A549 (cell line): ENCODE data around the gene PRSS53. TPM values are rescaled to one million over a fixed set of nuclear protein-coding genes. Genes with fewer than 3 reads are reported as not detected.

ENCODE experiments used
- ATAC-seq, 2 experiments: fragments of 200-7000 bp in 1 of 2; fragments of >200 bp in 1 of 2; cut with Nextera tagmentation in 1 of 2; cut with Tn5 transposase in 1 of 2; 3 replicates each; pipeline versions ENCODE4 v1.8.0 to v1.9.1; 2018 to 2020; ENCODE audit warnings: mild to moderate bottlenecking in 1 of 2, moderate library complexity in 1 of 2
- CTCF ChIA-PET: fragments of 300-600 bp; sonication (Branson Sonifier 250); formaldehyde crosslinking; extraction: SDS; loops from one replicate; lab custom pipeline; 2021; ENCODE audit warnings: antibody characterized with exemption, inconsistent platforms; lab: Yijun Ruan, JAX
- POLR2A ChIA-PET: fragments of 350-600 bp; formaldehyde crosslinking; extraction: SDS; loops from one replicate; lab custom pipeline; 2021; ENCODE audit warnings: antibody characterized with exemption, inconsistent platforms; lab: Yijun Ruan, JAX
- DNase-seq, 2 experiments: peaks; one replicate each; pipeline versions ENCODE4 v3.0.0 to v3.0.0-alpha.2; 2011 to 2016; ENCODE audit warnings: low read depth in 1 of 2, low spot score in 1 of 2
- FAIRE-seq: peaks from 2 replicates; lab custom pipeline; 2011; peaks lifted over from hg19 to GRCh38; lab: Jason Lieb, UNC
- H3K27ac ChIP-seq, 2 experiments: fragments of >200 bp; sonication (Bioruptor Twin); formaldehyde crosslinking; 3 replicates each; pipeline ENCODE4 v1.5.1; 2016 to 2017
- H3K4me1 ChIP-seq: fragments of >200 bp; sonication (Bioruptor Twin); formaldehyde crosslinking; 3 replicates; pipeline ENCODE4 v1.6.1; 2016
- H3K4me2 ChIP-seq: fragments of >200 bp; sonication (Bioruptor Twin); formaldehyde crosslinking; 3 replicates; pipeline ENCODE4 v1.6.1; 2016
- H3K4me3 ChIP-seq: fragments of >200 bp; sonication (Bioruptor Twin); formaldehyde crosslinking; 3 replicates; pipeline ENCODE4 v1.5.1; 2016
- H3K9me3 ChIP-seq: fragments of >200 bp; sonication (Bioruptor Twin); formaldehyde crosslinking; 3 replicates; pipeline ENCODE4 v1.6.1; 2016
- BHLHE40 ChIP-seq: IDR thresholded peaks from 2 replicates; pipeline ENCODE4 v1.6.1; 2012; ENCODE audit warnings: low read depth, low read length, inconsistent platforms
- CBX2 ChIP-seq: fragments of 200-600 bp; sonication (generic); IDR thresholded peaks from 2 replicates; pipeline ENCODE4 v1.6.1; 2016; ENCODE audit warnings: low read depth, mild to moderate bottlenecking, borderline replicate concordance
- CEBPB ChIP-seq, 2 experiments: fragments of >200 bp in 1 of 2; sonication (Bioruptor Twin) in 1 of 2; formaldehyde crosslinking in 1 of 2; IDR thresholded peaks; 2 replicates each; pipeline ENCODE4 v1.6.1; 2012 to 2016
- EP300 ChIP-seq, 2 experiments: fragments of >200 bp; sonication (Bioruptor Twin); formaldehyde crosslinking; IDR thresholded peaks; 2 replicates in 1 of 2; 3 replicates in 1 of 2; pipeline ENCODE4 v1.6.1; 2016 to 2017
- ESRRA ChIP-seq: fragments of 150-350 bp; IDR thresholded peaks from 2 replicates; pipeline ENCODE4 v1.6.1; 2014; ENCODE audit warnings: mild to moderate bottlenecking, low read length, borderline replicate concordance
- FOSB ChIP-seq: fragments of 250-450 bp; sonication (Bioruptor Pico); IDR thresholded peaks from 2 replicates; pipeline ENCODE4 v1.5.0; 2020; ENCODE audit warnings: mild to moderate bottlenecking, moderate library complexity
- FOSL2 ChIP-seq, 2 experiments: fragments of 450-650 bp in 1 of 2; fragments of >200 bp in 1 of 2; sonication (Bioruptor Twin) in 1 of 2; formaldehyde crosslinking; IDR thresholded peaks; 2 replicates each; pipeline versions ENCODE4 v1.5.0 to v1.6.1; 2016 to 2020; ENCODE audit warnings: mild to moderate bottlenecking in 1 of 2, moderate library complexity in 1 of 2
- HOXA7 ChIP-seq: fragments of 250-450 bp; sonication (Bioruptor Pico); IDR thresholded peaks from 2 replicates; pipeline ENCODE4 v1.5.0; 2020; ENCODE audit warnings: mild to moderate bottlenecking, moderate library complexity
- JUN ChIP-seq, 2 experiments: fragments of >200 bp; sonication (Bioruptor Twin); formaldehyde crosslinking; IDR thresholded peaks; 2 replicates in 1 of 2; 3 replicates in 1 of 2; pipeline ENCODE4 v1.6.1; 2016 to 2017
- MYC ChIP-seq: IDR thresholded peaks from 2 replicates; pipeline ENCODE4 v1.6.1; 2012; ENCODE audit warnings: mild to moderate bottlenecking, inconsistent platforms, low read length, improper control_type of control experiment, borderline replicate concordance
- NR3C1 ChIP-seq: fragments of >200 bp; sonication (Bioruptor Twin); formaldehyde crosslinking; IDR thresholded peaks from 3 replicates; pipeline ENCODE4 v1.6.1; 2017
- POLR2A ChIP-seq: IDR thresholded peaks from 2 replicates; pipeline ENCODE4 v1.6.1; 2012; ENCODE audit warnings: mild to moderate bottlenecking, low read length
- RARB ChIP-seq: fragments of 250-450 bp; sonication (Bioruptor Pico); IDR thresholded peaks from 2 replicates; pipeline ENCODE4 v1.8.0; 2021; ENCODE audit warnings: mild to moderate bottlenecking, moderate library complexity
- RCOR1 ChIP-seq: fragments of 150-350 bp; IDR thresholded peaks from 2 replicates; pipeline ENCODE4 v1.6.1; 2014; ENCODE audit warnings: antibody characterized with exemption, low read length, low read depth
- RNF2 ChIP-seq: fragments of 200-600 bp; sonication (generic); IDR thresholded peaks from 2 replicates; pipeline ENCODE4 v1.6.1; 2016; ENCODE audit warnings: low read depth, mild to moderate bottlenecking, antibody characterized with exemption, moderate library complexity, borderline replicate concordance
- SREBF2 ChIP-seq: fragments of 450-650 bp; IDR thresholded peaks from 2 replicates; pipeline ENCODE4 v1.6.1; 2014; ENCODE audit warnings: mild to moderate bottlenecking, moderate library complexity
- WGBS: methylation state at CpG from one replicate; pipeline ENCODE4 v1.1.6; 2017; ENCODE audit errors: missing lambda C conversion rate; 5-methylcytosine and 5-hydroxymethylcytosine counted together
- polyA plus RNA-seq, 4 experiments: library from polyadenylated mRNA; depleted of rRNA in 3 of 4; stranded (reverse); fragments of >200 nt; fragmentation: RNase III in 1 of 4; extraction: RNeasy Plus Mini Kit Qiagen cat#74134 plus additional on column Dnase treatment in 1 of 4; gene quantifications; 2 replicates in 3 of 4; 3 replicates in 1 of 4; pipeline ENCODE4 v1.2.3, GENCODE V29; 2011 to 2017
- TF ChIP-seq, protein P1 (sequence below): fragments of 200-600 bp; sonication (generic); IDR thresholded peaks from 2 replicates; pipeline ENCODE4 v1.6.1; 2016; ENCODE audit warnings: antibody characterized with exemption, mild to moderate bottlenecking, moderate library complexity
- TF ChIP-seq, protein P2 (sequence below): fragments of 150-350 bp; IDR thresholded peaks from 2 replicates; pipeline ENCODE4 v1.6.1; 2014; ENCODE audit warnings: low read depth, mild to moderate bottlenecking, low read length

PRSS53 gene
- polyA plus RNA-seq, 2 of the 4 experiments (the other 2 are of a cell fraction) = 0.79 to 1.5 TPM

DNA sequence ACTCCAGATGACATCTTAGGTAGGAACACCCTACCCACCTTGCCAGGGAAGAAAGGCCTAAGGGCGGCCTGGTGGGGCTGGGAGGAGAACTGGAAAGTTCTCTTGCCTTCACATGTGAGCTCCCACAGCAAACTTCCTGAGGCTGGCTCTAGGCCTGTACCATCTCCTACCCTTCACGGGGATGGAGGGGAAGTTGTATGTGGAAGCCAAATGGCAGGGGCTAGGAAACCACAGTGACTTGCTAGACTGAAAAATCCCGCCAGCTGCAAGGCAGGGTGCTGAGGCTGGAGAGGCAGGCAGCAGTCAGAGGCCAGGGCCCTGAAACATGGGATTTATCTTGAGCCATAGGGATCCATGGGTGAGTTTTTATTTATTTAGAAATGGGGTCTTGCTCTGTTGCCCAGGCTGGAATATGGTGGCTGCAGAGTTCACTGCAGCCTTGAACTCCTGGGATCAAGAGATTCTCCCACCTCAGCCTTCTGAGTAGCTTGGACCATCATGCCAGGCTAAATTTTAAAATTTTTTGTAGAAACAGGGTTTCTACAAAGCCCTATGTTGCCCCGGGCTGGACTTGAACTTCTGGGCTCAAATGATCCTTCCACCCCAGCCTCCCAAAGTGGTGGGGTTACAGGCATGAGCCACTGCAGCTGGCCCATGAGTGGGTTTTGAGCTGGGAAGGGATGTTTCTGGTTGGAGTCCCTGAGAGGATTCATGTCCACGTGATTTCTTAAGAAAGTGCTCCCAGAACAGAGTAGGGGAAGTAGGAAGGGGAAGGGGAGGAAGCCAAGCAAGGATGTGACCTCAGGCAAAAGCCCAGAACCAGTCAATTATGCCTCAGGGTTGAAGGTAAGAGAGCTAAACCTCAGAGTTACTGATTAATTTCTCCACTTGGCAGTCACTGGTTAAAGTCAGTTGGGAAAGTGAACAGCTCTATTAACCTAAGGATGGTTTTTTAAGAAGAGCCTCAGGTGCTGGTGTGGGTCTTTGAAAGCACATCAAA lies 24.7 kb upstream of the PRSS53 start:
- 90% methylated on average over 5 of the region's 5 CpGs for WGBS
- H3K4me2 ChIP-seq = no peak overlapping the region
- FAIRE-seq = no peak
- no peak for DNase-seq
- no peaks in the 10 kb centered on the region for H3K9me3 ChIP-seq
- TF ChIP-seq FOSL2 (IDR thresholded peaks at IDR 0.05) = no peak
- no peak for TF ChIP-seq FOSL2 (CRISPR knock-in tag; IDR thresholded peaks at IDR 0.05)
- TF ChIP-seq, protein P1, sequence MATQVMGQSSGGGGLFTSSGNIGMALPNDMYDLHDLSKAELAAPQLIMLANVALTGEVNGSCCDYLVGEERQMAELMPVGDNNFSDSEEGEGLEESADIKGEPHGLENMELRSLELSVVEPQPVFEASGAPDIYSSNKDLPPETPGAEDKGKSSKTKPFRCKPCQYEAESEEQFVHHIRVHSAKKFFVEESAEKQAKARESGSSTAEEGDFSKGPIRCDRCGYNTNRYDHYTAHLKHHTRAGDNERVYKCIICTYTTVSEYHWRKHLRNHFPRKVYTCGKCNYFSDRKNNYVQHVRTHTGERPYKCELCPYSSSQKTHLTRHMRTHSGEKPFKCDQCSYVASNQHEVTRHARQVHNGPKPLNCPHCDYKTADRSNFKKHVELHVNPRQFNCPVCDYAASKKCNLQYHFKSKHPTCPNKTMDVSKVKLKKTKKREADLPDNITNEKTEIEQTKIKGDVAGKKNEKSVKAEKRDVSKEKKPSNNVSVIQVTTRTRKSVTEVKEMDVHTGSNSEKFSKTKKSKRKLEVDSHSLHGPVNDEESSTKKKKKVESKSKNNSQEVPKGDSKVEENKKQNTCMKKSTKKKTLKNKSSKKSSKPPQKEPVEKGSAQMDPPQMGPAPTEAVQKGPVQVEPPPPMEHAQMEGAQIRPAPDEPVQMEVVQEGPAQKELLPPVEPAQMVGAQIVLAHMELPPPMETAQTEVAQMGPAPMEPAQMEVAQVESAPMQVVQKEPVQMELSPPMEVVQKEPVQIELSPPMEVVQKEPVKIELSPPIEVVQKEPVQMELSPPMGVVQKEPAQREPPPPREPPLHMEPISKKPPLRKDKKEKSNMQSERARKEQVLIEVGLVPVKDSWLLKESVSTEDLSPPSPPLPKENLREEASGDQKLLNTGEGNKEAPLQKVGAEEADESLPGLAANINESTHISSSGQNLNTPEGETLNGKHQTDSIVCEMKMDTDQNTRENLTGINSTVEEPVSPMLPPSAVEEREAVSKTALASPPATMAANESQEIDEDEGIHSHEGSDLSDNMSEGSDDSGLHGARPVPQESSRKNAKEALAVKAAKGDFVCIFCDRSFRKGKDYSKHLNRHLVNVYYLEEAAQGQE = no peak
- no peak for TF ChIP-seq HOXA7
- ATAC-seq = no peak
- POLR2A ChIA-PET = interaction anchor here (1.1 kb wide), 1 partner anchor 29 kb away, joined by 3 read pairs; no protein-coding TSS in a partner anchor
- H3K4me3 ChIP-seq = no peak overlapping the region
- CTCF ChIA-PET = interaction anchor here (1.1 to 20.3 kb wide), 5 partner anchors 11 to 329 kb away, joined by 3 to 166 read pairs (median 7); partner anchors contain the start of gene ZNF843
- peaks cover 14% of the 10 kb centered on the region; the same call in 2 of the 3 replicates for H3K4me1 ChIP-seq
- H3K27ac ChIP-seq = no peak overlapping the region; a peak in 1 of 6 replicates

DNA sequence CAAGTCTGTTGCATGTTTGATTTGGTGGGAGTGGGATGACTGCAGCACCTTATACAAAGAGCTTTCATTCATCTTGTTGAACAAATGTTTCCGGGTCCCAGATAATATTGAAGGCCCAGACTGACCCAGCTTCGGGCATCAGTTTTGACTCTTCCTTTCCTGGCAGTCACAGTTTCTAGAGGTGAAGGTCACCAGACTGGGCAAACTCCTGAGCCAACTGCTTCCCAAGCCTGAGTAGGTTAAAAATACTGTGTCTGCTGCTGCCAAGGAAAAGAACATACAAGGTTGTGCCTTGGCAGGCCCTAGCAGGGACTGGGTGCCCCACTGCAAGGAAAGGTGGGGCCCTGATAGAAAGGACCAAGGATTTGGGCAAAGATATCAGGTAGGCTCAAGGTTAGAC lies 24.0 kb upstream of the PRSS53 start:
- no peak for TF ChIP-seq FOSB (CRISPR knock-in tag)
- no peak for TF ChIP-seq NR3C1
- TF ChIP-seq RCOR1 = no peak
- no peak for TF ChIP-seq FOSL2 (IDR thresholded peaks at IDR 0.05)
- TF ChIP-seq FOSL2 (CRISPR knock-in tag; IDR thresholded peaks at IDR 0.05) = no peak
- no peak for TF ChIP-seq ESRRA
- TF ChIP-seq CEBPB (IDR thresholded peaks at IDR 0.05) = no peak
- TF ChIP-seq, protein P2, sequence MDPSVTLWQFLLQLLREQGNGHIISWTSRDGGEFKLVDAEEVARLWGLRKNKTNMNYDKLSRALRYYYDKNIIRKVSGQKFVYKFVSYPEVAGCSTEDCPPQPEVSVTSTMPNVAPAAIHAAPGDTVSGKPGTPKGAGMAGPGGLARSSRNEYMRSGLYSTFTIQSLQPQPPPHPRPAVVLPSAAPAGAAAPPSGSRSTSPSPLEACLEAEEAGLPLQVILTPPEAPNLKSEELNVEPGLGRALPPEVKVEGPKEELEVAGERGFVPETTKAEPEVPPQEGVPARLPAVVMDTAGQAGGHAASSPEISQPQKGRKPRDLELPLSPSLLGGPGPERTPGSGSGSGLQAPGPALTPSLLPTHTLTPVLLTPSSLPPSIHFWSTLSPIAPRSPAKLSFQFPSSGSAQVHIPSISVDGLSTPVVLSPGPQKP = no peak
- no peak for TF ChIP-seq SREBF2
- TF ChIP-seq CBX2 = no peak
- TF ChIP-seq BHLHE40 = no peak
- ATAC-seq (no peak), FAIRE-seq (no peak), DNase-seq (no peak)
- Histone ChIP-seq H3K27ac (no peak overlapping the region), H3K4me2 (no peak overlapping the region), H3K4me3 (no peak overlapping the region), H3K4me1 (peaks cover 14% of the 10 kb centered on the region; the same call in 2 of the 3 replicates), H3K9me3 (no peaks in the 10 kb centered on the region)
- 100% methylated on average over 2 of the region's 2 CpGs for WGBS
- CTCF ChIA-PET = interaction anchor here (1.9 to 20.3 kb wide), 3 partner anchors 11 to 330 kb away, joined by 7 to 166 read pairs (median 12); partner anchors contain the start of gene ZNF843
- POLR2A ChIA-PET = interaction anchor here (1.1 kb wide), 1 partner anchor 29 kb away, joined by 3 read pairs; no protein-coding TSS in a partner anchor

DNA sequence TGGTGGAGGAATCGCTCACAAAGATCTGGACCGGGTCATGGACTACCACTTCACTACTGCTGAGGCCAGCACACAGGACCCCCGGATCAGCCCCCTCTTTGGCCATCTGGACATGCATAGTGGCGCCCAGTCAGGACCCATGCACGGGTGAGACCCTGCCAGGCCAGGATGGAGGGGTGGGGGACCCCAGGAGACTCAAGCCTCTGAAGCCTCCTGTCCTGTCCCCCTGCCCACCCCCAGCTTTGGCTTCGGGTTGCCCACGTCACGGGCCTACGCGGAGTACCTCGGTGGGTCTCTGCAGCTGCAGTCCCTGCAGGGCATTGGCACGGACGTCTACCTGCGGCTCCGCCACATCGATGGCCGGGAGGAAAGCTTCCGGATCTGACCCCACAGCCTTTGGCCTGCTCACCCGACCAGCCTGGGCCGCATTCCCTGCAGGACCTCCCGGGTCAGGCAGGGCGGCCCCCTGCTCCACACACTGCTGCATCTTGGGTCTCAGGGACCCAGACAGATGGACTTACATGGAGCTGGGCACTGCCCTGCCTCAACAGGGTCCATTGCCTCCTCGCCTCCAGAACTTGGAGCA lies 23.2 kb upstream of the PRSS53 start:
- POLR2A ChIA-PET = no interaction called here
- H3K4me3 ChIP-seq = no peak overlapping the region
- no peak for FAIRE-seq
- no peak for DNase-seq
- no peaks in the 10 kb centered on the region for H3K9me3 ChIP-seq
- CTCF ChIA-PET = interaction anchor here (0.8 to 20.3 kb wide), 4 partner anchors 9 to 331 kb away, joined by 3 to 166 read pairs (median 10); partner anchors contain the start of gene ZNF843
- no peak overlapping the region for H3K4me2 ChIP-seq
- TF ChIP-seq BHLHE40 = no peak
- no peak for TF ChIP-seq JUN (IDR thresholded peaks at IDR 0.05)
- no peak for TF ChIP-seq POLR2A
- no peak for TF ChIP-seq MYC
- TF ChIP-seq RNF2 = no peak
- TF ChIP-seq RARB (CRISPR knock-in tag) = no peak
- no peak for TF ChIP-seq HOXA7
- no peak for TF ChIP-seq FOSB (CRISPR knock-in tag)
- no peak for TF ChIP-seq EP300 (IDR thresholded peaks at IDR 0.05)
- no peak for ATAC-seq
- 96% methylated on average over 10 of the region's 23 CpGs for WGBS
- peaks cover 16% of the 10 kb centered on the region; the same call in 2 of the 3 replicates for H3K4me1 ChIP-seq
- H3K27ac ChIP-seq = no peak overlapping the region
